Activated T-cell treated with anti-CD3 and anti-CD28 coated beads for 4 hours (primary cell): ENCODE data around the gene GPR161.
A peak's percentile ranks its signal among the peaks of the same experiment; 100 is the strongest.

Experiments used
- DNase-seq: peaks from one replicate; pipeline ENCODE4 v3.0.0-alpha.2; 2020

Gene GPR161

DNA sequence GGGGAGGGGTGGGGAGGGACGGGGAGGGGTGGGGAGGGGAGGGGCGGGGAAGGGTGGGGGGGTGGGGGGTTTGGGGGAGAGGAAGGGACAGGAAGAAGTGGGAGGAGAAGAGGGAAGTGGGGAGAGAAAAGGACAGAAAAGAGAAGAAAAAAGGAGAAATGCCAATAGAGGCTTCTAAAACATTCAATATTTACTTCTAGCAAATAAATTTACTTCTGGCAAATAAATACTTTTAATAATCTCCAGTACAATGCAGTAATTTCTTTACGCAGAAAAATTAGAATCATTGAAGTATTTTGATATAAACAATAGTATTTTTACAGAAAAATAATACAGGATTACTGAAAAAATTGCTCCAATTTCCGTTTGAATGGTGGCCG is 9.4 kb upstream of the GPR161 start:
- no peak for DNase-seq

DNA sequence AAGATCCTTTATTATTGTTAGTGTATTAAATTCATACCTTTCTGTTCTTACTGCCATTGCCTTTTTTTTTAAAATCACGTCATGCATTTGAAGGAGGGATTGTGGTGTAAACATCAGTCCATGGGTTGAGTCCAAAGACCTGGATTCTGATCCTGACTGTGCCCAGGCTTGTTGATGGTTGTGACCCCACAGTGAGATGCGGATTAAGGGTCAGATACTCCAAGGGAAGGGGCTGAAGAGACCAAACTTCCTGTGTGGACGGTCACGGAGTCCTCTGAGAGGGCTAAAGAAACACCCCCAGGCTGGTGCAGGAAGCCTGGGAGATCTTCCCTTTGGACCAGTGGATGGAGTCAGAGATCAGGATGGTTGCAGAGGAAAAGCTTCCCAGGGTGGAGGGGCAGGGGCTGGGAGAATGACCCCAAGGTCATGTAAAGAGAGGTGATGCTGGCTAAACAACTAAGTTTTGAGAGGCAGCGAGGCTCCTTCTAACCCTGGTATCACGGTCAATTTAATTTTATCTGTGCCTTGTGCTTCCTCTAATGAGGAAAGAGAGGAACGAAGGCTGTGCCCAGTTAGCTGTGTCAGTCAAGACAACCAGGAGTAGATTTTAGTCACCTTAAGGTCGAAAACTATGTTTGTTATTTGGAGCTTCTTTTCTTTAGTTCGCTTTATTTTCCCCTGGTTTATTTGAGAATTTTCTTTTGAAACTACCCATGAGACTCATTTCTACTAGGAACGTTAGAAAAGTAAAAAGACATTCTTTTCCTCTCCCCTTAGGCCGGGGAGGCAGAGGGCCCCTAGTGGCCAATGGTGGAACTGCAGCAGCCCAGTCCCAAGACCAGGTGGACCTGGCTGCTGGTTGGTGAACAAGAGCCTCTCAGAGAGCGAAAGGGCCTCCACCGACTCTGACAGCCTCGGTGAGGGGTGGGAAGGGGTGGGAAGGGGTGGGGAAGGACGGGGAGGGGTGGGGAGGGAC is 8.7 kb upstream of the GPR161 start:
- peak; percentile 81 for DNase-seq

DNA sequence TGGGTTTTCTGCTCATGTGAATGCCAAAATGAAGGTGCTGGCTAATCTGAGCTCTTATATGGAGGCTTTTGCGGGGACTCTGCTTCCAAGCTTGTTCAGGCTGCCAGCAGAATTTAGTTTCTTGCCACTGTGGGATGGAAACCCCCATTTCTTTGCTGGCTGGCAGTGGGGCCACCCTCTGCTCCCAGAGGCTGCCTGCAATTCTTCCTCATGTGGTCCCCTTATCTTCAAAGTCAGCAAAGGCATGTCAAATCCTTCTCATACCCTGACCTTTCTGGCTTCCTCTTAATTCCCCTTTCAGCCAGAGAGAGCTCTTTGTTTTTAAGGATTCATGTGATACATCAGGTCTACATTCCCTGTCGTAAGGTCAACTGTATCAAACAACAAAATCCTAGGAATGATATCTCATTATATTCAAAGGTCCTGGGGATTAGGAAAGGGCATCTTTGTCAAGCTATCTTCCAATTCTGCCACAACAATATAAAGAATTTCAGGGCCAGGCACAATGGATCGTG is 5.2 kb upstream of the GPR161 start:
- DNase-seq, result no peak

DNA sequence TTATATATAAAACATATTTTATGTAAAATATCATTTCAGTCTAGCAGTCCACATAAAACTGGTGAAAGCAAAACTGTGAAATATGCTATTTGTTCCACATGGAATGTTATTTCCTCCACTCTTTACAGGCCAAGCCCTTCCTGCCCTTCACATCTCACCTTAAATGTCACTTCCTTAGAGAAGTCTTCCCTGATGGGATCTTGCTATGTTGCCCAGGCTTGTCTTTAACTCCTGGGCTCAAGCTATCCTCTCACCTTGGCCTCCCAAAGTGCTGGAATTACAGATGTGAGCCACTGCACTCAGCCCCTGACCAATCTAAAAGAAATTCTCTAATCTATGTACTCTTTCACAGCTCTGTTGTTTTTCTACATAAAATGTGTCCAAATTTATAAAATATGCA is 2.3 kb upstream of the GPR161 start:
- DNase-seq, result no peak

DNA sequence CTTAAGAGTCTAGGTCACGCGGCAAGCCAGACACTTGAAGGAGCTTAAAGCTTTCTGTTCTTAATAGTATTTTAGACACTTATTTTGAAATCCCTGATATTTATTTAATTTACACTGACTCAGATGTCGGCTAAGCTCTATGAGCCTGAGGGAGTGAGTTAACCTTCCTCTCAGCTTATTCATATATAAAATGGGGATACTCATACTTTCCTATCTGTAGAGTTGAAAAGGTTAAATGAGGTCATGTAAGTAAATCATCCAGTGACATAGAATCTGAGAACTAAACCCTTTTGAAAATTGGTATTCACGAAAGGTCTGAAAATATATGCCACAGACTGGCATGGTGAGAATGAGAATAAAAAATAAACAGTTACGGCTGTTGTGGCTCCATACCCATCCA is 1.4 kb upstream of the GPR161 start:
- DNase-seq, result no peak

DNA sequence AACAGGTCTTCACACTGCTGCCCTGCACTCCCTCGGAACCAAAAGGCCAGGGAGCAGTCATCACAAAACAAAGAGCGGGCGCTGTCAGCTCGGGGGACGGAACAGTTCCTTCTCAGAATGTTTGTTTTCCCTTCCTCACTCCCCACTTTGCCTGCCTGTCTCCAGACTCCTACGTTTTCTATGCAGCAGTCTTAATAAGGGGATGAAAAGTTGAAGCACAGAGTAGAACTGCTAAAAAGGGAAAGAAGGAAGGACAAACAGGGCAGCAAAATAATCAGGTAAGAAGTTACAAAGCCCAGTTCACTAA is 738 bp upstream of the GPR161 start:
- no peak for DNase-seq

DNA sequence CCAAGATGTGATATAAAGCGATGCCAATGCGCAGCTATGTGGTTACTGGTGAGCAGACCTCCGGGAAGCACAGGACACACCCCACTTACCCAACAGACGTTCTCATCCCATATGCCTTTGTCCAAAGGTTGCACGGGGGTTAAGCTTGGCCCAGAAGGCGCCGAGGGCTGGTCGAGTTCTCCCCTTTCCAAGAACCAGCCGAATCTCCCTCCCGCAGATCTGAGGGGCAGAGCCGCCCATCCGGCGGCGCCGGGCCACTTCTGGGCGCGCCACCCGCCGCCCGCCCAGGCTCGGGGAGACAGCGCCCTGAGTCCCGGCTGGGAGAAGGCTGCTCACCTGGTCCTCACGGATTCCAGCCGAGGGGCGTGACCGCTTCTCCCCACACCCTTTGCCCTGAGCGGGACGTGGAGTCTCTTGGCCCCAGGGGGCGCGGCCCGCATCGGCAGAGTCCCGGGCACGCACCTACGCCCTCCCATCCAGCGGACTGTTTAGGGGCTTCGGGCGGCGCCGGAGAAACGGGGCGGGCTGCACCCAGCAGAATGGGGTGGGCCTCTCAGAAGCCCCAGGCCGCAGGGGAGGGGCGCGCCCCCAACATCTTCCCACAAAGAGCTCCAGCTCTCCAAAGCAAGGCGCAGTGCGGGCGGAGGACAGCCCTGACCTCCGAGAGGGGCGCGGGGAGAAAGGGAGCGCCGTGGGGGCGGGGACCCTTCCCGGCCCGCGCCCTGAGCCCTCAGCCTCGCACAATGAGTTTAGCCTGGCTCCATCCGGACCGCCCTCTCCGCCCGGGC is 615 bp downstream of the GPR161 start:
- no peak for DNase-seq

DNA sequence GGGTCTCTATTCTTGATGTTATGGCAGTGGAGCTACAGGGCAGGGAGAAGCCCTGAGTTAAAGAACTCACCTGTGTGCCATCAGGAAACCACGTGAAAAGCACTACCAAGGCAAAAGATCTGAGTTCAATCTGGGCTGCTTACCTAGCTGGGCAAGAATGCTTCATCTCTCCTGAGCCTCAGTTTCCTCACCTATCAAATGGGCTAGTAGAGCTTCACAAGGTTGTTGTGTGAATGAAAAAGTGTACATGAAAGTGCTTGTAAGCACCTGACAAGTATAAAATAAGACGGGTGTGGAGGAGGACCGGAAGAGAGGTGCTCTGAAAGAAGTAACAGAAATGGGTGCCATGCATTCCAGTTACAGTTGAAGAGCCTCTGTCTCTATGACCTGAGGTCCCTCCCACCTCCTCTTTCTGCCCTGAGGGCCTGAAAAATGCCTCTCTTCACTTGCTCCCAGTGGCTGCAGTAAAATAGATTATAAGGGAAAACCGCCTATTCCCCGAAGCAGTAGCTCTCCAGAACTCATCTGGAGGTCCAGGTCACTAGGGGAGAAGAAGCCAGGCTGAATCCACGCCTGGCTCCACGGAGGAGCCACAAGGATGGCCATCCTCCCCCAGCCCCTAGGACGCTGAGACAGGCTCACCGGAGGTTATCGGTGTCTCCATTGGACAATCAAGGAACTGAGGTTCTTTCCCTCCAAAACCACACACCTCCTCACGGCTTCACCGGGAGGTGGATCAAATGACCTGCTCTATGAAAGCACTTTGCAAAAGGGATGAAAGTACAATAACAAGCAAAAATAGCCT is 1.4 kb downstream of the GPR161 start:
- no peak for DNase-seq

DNA sequence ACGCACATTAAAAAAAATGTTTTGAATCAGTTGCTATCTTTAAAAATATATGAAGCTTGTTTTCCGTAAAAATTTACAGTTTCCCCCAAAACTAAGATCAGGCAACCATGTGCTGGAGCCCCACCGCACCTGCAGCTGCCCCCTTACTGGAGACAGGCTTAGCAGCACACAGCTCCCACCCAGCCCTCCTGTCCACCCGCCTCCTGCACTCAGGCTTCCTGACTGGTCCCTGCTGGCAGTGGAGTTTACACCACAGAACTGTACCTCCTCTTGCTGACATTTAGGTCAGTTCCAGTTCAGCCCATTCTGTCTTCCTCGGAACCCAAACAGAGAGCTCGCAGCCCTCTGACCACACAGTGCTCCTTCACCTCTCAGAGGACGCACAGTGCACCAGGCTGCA is 2.1 kb downstream of the GPR161 start:
- DNase-seq, result no peak

DNA sequence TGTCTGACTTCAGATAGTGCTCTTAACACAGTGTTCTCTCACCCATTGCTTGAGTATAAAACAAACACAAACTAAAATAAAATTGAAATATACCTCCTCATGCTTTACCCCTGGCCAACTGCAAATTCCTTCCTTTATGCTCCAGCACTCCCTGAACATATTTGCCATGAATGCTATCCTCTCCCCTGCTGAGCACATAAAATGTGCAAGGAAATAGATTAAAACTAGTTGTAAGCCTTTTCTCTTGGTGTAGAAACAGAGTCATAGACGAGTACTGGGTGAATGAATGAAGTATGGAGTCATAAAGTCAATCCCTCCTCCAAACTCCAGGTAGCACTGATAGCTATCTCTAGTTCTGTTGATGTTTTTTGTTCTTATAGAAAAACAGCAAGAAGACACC is 2.6 kb downstream of the GPR161 start:
- no peak for DNase-seq

DNA sequence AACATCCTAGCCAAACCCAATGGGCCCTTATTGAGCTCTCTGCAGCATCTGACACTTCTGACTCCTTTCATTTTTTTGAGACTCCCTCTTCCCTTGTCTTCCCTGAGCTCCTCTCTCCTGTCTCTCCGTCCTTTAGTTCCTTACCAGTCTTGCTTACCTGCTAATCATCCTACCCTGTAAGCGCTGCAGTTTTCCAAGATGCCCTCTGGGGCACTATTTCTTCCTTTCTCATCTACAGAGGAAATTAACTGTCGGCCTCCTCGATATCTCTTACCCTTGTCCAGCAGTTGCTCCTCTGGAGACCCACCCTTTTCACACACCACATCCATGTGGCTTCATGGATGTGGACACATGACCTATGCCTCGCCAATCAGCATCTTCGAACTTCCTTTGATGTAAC is 6.8 kb downstream of the GPR161 start:
- DNase-seq, result no peak

DNA sequence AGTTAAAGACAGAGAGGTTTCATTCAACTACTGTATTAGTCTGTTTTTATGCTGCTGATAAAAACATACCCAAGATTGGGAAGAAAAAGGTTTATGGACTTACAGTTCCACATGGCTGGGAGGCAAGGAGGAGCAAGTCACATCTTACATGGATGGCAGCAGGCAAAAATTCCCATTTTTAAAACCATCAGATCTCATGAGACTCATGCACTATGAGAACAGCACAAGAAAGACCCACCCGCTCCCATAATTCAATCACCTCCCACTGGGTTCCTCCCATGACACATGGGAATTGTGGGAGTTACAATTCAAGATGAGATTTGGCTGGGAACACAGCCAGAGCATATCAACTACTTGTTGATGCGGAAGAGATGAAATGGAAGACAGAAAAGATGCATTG is 9.2 kb downstream of the GPR161 start:
- DNase-seq, result no peak

DNA sequence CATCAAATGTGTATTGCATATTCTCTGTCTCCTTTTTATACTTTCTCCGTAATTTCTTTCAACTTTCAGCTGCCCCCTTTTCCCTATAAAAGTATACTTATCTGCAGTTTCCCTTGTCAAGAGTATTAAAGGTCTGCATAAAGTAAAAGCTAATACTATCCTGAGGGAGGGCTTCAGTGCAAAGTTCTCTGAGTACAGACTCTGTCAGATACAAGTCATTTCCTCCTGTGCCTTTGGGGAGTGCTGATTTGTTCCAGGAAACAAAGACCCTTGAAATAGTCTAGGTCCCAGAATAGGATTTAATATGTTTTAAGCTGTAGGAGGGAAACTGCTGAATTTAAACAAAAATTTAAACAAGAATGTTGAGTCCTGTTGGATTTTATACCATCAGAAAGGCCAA is 11.7 kb downstream of the GPR161 start:
- DNase-seq, result no peak

DNA sequence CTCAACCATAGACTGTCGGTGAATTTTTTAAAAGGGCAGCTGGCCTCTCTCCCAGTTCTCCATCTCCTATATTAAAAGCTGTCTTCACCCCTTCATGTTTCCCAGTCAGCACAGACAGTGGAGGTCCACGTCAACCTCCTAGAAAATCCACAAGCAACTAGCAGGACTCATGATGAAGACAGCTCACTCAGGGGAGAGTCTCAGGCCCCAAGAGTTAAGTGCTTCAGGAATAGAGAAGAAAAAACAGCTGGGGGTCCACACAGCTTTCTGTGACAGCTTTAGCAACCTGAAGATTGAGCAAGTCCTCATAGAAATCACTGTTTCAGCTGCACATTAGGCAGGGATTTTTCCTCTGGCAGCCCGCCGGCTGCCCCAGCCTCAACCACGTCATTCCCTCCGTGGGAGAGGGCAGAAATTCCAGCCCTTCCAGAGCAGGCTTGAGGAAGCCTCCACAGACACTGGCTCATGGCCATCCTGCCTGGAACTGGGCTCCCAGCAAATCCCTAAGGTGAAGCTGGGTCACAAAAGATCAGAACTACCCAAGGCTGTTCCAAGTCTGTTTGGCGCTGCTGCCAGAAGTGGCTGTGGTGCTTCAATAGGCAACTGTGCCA is 15.2 kb downstream of the GPR161 start:
- no peak for DNase-seq

DNA sequence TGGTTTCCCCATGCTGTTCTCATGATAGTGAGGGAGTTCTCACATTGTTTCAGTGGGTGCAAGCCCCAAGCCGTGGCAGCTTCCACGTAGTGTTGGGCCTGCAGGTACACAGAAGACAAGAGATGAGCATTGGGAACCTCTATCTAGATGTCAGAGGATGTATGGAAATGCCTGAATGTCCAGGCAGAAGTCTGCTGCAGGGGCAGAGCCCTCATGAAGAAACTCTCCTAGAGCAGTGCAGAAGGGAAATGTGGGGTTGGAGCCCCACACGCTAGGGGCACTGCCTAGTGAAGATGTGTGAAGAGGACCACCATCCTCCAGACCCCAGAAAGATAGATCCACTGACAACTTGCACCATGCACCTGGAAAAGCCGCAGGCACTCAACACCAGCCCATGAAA is 17.0 kb downstream of the GPR161 start:
- DNase-seq, result no peak

DNA sequence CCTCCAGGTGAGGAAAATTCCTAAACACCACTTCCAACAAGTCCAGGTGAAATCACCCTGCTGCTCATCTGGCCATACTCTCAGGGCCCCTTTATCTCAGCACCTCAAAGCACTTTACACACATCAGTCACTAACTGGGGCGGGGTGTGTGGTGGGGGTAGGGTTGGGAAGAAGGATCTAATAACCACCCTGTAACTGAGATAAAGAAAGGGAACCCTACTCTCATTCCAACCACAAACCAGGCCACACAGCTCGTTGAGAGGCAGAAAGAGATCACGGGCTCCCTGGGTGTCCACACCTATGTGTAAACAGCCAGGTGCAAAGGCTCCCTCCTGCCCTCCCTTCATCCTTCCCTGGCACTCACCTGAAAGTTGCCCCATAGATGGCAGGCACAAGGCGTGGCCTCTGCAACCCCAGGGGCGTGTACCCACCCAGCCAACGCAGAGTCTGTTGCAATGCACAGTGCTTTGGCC is 20.4 kb downstream of the GPR161 start:
- DNase-seq, result no peak

DNA sequence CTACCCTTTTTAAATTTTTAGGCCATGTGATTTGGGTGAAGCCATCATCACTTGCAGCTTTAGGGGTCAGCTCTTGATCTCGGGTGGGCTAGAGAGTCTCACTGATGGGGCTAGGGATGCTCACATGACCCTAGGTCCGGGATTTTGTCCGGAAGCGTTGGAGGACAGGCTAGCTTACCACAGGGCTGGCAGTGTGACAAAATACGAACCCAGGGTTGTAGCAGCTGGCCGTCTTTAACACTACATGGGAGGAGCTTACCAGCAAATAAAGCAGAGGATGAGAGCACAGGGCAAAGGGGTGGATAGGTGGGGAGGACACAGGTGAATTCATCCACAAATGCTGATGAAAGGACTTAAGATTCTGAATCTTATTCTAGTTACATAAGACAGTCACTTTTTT is 21.9 kb downstream of the GPR161 start:
- no peak for DNase-seq

DNA sequence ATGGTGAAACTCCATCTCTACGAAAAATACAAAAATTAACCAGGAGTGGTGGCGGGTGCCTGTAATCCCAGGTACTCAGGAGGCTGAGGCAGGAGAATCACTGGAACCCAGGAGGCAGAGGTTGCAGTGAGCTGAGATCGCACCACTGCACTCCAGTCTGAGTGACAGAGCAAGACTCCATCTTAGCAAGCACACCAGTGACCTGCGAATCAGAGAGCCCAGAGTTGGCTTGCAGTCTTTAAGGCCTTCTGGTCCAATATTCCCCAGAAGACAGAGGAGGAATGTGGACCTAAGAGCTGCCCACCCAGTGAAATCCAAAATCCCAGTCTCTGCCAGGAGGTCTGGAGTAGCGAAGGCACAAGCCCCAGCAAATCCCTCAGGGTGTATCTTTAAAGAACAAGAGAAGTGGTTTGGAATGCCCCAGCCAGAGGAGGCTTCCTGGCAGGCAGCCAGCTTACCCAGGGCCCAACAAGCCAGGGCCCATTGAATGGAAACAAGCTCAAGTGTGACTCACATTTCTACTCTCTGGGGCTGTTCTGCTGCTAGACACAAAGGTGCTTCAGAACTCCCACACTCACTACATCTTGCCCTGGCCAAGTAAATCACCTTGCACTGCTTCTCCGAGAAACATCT is 23.9 kb downstream of the GPR161 start:
- peak; percentile 33 for DNase-seq

DNA sequence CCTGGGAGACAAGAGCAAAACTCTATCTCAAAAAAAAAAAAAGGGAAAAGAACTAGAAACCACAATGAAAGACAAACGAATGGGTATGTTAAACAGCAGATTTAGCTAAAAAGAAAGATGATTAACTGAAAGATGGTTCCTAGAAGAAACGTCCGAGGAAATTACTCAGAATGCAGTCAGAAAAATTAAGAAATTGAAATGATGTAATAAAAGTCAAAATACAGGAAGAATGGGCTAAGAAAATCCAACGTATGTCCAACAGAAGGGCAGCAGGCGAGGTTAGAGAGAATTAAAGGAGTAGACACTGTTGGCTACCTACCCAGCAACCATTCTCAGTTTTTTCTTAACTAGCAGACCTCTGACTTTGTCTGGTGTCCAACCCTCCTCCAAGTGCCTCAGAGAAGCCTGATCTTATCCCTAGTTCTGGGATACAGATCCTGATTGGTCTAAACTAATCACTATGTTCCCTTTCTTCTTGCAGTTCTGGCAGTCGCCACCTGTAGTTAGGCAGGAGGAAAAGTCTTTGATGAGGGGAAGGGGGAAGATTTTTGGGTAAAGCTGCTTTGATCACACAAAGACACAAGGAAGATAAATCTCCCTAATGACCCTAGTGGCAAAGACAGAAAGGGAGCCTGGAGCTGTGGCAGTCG is 25.7 kb downstream of the GPR161 start:
- no peak for DNase-seq

DNA sequence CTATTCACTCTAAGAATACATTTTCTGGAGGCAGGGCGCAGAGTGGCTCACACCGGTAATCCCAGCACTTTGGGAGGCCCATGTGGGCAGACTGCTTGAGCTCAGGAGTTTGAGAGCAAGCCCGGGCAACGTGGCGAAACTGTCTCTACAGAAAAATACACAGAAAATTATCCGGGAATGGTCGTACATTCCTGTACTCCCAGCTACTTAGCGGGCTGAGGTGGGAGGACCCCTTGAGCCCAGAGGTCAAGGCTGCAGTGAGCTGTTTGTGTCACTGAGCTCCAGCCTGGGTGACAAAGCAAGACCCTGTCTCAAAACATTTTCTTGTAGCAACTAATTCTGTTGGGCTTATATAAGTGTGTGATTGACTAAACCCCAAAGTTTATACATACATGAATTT is 30.5 kb downstream of the GPR161 start:
- no peak for DNase-seq

DNA sequence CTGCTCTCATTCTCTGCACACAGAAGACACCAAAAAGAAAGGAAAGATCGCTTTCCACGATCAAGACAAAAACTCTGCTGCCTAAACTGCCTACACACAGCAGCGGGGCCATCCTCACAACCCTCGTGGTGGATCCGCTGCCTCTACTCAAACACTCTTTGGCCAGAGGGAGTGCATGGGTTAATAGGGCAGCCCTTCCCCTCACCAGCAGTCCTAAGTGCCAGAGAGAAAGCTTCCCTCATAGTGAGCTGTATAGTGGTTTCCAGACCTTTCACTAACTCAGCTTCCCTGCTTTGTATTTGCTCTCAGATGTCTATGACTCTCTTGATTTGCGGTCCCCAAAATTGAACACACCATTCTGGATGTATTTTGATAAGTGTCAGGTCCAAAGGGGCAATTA is 30.9 kb downstream of the GPR161 start:
- DNase-seq, result no peak

DNA sequence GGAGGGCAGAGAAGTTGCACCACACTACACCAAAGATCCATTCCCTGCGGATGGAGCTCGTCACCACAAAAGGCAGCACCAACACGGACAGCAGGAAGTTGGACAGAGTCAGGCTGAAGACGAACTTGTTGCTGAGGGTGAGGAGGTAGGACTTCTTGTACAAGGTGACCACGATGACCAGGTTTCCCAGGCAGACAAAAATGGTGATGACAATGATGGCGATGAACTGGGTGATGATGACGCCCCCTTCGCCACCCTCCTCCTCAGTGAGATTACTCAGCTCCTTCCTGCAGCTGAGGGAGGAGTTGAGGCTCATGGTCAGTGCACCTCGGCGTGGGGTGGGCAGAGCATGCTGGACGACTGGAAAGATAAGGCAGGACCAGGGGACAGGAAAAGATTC is 32.2 kb downstream of the GPR161 start:
- no peak for DNase-seq
